ENCODE results near the gene JPH2.
"Not testable (repeated sequence)": the region's sequence is repeated elsewhere in the genome, so short reads cannot be mapped to it uniquely, and the experiment has no call there.

JPH2 gene

DNA sequence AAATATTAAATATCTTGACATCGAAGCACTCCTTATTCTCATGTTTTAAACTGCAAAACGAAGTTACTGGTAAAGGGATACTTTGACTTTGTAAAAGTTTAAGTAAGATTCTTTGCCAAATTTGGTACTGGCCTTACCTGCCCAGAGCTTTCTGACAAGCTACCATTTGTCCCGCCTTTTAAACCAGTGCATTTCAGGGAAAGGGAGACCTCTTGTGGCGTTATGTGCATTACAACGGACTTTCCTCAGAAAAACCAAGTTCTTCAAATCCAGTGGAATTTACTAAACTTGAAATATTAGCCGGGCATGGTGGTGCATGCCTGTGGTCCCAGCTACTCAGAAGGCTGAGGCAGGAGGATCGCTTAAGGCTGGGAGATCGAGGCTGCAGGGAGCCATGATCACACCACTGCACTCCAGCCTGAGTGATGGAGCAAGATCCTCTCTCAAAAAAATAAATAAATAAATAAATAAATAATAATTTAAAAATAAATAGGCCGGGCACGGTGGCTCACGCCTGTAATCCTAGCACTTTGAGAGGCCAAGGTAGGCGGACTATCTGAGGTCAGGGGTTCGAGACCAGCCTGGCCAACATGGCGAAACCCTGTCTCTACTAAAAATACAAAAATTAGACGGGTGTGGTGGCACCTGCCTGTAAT is 3.3 kb upstream of the JPH2 start:
- peak; percentile 81 to 90 for TF ChIP-seq CTCF (IDR thresholded peaks at IDR 0.05)
- H3K36me3 ChIP-seq, H3K4me3 ChIP-seq, H3K27me3 ChIP-seq, H3K9me3 ChIP-seq: not testable (repeated sequence)
- Histone ChIP-seq H3K27ac (peak overlapping the region in 1 of 2 donors; percentile 95), H3K4me1 (peaks cover 0 to 34% (median 26%) of the 10 kb centered on the region in 4 donors)
- DNase-seq: peak in 1 of 2 donors; percentile 44
- intact Hi-C loops (cut with DNase I; ENCODE audit: low total_unique reads): loop anchor here (2.0 kb wide), 1 partner anchor 74 kb away; no protein-coding TSS in a partner anchor

GRCh38 chr20:44188752-44189151 is 1.8 kb upstream of the JPH2 start:
- intact Hi-C loops (cut with DNase I; ENCODE audit: low total_unique reads): loop anchor here (10.0 kb wide), 1 partner anchor 1156 kb away; the partner anchor contains the start of gene SDC4

GRCh38 chr20:44187772-44188709 is 1.1 kb upstream of the JPH2 start:
- no peaks in the 10 kb centered on the region for H3K27me3 ChIP-seq
- no peaks in the 10 kb centered on the region for H3K9me3 ChIP-seq
- H3K4me1 ChIP-seq: peaks cover 0 to 44% (median 28%) of the 10 kb centered on the region in 4 donors
- intact Hi-C loops (cut with DNase I; ENCODE audit: low total_unique reads): loop anchor here (10.0 kb wide), 1 partner anchor 1157 kb away; the partner anchor contains the start of gene SDC4
- H3K27ac ChIP-seq: peak overlapping the region; percentile 93 to 95
- no peaks in the 10 kb centered on the region for H3K36me3 ChIP-seq
- peak overlapping the region; percentile 73 to 88 for H3K4me3 ChIP-seq
- peak in 1 of 2 donors; percentile 30 for DNase-seq
- no peak for TF ChIP-seq CTCF (IDR thresholded peaks at IDR 0.05)

More at GRCh38 chr20:44188752-44189151, 1.8 kb upstream of the JPH2 start:
- Histone ChIP-seq H3K9me3 (no peaks in the 10 kb centered on the region), H3K27ac (peak overlapping the region; percentile 93 to 95), H3K36me3 (no peaks in the 10 kb centered on the region), H3K4me1 (peaks cover 0 to 36% (median 26%) of the 10 kb centered on the region in 4 donors), H3K27me3 (no peaks in the 10 kb centered on the region), H3K4me3 (no peak overlapping the region)
- DNase-seq: peak in 1 of 2 donors; percentile 71
- TF ChIP-seq CTCF (IDR thresholded peaks at IDR 0.05): no peak

- Histone ChIP-seq H3K27ac (peak overlapping the region; percentile 93 to 95), H3K9me3 (no peaks in the 10 kb centered on the region), H3K36me3 (no peaks in the 10 kb centered on the region), H3K4me1 (peaks cover 0 to 57% (median 39%) of the 10 kb centered on the region in 4 donors), H3K27me3 (no peaks in the 10 kb centered on the region), H3K4me3 (peak overlapping the region; percentile 73 to 88)
- no peak for DNase-seq
- intact Hi-C loops (cut with DNase I; ENCODE audit: low total_unique reads): loop anchor here (10.0 kb wide), 1 partner anchor 1158 kb away; the partner anchor contains the start of gene SDC4
- TF ChIP-seq CTCF (IDR thresholded peaks at IDR 0.05): no peak
Observed at GRCh38 chr20:44186674-44187053, 324 bp downstream of the JPH2 start.

DNA sequence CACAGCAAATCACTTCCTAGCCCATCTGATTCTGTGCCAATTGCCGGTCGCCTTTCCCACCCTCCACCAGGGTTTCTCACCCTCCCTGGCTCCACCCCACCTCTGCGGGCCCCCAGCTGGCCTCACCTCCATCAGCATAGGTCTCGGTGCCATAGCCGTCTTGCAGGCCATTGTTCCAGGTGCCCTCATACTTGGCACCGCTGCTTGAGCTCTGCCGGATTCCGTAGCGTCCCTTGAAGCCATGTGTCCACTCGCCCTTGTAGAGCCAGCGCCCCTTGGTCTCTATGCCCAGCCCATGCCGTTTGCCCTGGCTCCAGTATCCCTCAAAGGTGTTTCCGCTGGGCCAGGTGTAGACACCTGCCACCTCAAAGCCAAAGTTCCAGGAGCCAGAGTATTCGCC is 787 bp downstream of the JPH2 start:
- Histone ChIP-seq H3K36me3 (no peaks in the 10 kb centered on the region), H3K4me3 (peak overlapping the region; percentile 73 to 88), H3K4me1 (peaks cover 0 to 62% (median 39%) of the 10 kb centered on the region in 4 donors), H3K27ac (peak overlapping the region; percentile 93 to 95), H3K27me3 (no peaks in the 10 kb centered on the region), H3K9me3 (no peaks in the 10 kb centered on the region)
- peak in 1 of 2 donors; percentile 71 for DNase-seq
- no peak for TF ChIP-seq CTCF (IDR thresholded peaks at IDR 0.05)
- intact Hi-C loops (cut with DNase I; ENCODE audit: low total_unique reads): loop anchor here (10.0 kb wide), 1 partner anchor 1159 kb away; the partner anchor contains the start of gene SDC4

All from tibial artery (tissue), 4 donors.